ENCODE data around the gene SETBP1.
A peak's percentile ranks its signal among the peaks of the same experiment; 100 is the strongest.
"Not testable (repeated sequence)": the region's sequence is repeated elsewhere in the genome, so short reads cannot be mapped to it uniquely, and the experiment has no call there.

Gene SETBP1

DNA sequence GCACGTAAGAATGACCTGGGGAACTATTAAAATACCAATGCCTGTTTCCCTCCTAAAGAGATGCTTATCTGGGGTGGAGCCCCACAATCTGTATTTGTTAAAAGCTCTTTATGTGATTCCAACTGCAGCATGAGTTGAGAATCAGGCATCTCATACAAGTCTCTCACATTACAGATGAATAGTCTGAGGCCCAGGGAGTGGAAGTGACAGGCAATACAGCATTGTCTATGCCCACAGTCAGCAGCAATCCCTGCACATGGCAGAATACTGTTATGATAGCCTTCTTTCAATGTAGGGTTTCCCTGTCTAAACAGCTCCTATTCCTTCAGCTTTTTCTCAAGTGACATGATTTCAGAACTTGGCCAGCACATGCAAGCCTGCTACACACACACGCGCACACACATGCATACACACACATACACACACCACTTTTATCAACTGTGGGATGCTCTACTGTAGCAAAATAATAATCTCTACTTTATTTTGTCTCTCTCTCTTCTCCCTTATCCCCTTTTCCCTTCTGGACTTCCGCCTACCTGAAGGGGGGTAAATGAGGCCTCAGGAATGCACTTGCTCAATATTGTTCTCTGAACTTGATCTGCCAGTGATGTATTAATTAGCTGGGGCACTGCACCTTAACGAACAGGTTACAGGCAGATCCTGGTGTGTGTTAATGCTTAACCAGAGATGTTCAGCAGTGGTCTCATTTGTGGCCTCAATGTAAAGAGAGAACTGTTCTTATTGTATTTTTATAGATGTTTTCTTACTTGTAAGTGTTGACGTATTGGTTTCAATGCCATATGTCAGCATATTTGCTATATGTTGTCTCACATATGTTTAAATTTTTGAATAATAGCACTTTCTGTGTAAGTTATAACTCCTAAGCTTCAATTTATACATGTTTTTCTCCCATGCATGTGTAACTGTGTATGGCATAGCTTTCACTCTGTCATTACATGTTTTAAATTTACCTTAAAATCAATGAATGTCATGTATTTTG, 116.0 kb downstream of the SETBP1 start:
- no peak for DNase-seq

DNA sequence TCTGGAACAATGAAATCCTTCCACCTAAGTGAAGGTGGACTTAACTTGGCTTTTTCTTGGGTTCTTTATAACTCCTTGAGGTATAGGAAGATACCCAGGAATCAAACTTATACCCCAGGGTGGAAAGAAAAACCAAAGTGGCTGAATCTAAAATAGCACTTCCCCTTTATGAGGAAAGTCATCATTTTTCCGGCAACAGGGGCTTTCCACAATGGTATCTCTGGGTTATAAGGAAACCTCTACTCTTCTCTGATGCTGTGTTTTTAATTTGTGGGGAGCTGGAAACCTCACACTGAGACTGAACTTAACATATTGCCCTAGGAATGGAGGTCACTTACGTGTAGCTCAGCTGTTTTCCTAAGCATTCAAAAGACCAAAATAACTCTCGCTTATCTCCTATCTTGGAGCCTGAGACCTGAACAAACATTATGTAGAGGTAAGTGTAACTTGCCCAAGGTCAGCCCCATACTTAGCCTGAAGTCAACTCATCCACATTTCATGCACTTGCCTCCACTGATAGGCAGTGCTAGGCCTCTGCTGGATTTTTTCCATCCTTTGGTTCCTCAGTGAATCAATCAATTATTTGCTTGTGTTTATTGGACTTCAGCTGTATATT, 117.9 kb downstream of the SETBP1 start:
- no peak for DNase-seq

DNA sequence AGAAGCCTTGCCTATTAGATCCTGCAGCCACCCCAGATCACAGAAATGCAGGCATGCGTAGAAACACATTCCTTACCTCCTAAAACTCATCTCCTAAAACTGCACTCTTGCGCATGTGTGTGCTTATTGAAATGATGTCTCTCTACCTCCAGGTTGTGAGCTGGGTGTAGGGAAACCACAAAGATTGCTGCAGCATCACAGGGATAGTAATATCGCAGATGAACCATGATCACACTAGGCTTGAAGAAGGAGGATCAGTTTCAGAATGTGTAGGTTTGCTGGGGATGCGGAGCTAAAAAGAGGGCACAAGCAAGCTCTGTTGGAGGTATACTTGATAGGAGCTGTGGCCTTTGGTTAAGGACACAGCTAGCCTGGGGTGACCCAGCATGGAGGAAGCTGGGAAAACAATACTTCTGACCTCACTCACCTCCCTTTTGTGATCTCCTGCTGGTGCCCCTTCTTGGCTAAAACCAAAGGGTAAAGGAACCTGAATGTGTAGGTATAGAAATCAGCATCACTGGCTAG, 118.8 kb downstream of the SETBP1 start:
- DNase-seq, result peak in 1 of 2 experiments; percentile 16

DNA sequence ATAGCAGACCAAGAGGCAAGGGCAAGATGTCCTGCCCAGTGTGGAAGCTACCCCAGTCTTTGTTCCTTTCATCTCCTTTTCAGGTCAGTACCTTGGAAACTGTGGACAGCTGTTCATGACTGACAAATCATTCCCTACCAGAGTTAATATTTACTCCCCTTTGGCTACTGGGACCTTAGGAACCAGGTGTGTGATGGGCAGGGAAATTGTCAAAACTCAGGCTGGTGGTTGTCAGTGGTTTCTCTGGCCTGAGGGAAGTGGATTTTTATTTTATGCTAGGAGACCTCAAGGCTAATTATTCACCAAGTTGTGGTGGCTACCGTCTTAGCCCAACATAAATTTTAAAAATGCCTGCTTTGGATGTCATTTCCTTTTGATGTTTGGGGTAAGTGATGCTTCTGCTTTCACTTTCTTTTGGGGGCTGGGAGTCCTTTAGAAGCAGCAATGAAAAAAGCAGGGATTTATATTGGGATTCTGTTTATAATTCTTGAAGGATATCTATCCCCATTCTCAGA, 119.3 kb downstream of the SETBP1 start:
- DNase-seq, result no peak

DNA sequence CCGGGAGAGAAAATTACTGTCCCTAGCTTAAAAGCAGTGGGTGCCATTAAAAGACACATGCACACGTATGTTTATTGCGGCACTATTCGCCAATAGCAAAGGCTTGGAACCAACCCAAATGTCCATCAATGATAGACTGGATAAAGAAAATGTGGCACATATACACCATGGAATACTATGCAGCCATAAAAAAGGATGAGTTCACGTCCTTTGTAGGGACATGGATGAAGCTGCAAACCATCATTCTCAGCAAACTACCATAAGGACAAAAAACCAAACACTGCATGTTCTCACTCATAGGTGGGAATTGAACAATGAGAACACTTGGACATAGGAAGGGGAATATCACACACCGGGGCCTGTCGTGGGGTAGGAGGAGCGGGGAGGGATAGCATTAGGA, 120.1 kb downstream of the SETBP1 start:
- DNase-seq, result not testable (repeated sequence)

DNA sequence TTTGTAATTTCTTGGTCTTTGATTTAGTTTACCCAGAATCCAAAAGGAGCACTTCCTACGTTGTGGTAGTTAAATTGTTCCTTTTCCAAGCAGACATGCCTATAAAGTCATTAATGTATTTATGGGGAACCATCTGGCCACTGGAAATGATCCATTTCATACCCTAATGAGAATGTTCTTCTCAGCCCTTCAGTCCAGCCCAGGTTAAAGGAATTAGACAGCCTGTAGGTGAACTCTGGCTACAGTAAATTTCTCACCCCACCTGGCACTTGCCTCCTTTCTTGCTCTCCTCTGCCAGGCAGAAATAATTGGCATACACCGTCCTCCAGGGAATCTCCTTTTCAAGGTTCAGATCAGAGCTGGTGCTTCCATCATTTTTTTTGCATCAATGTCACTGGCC, 121.1 kb downstream of the SETBP1 start:
- no peak for DNase-seq

DNA sequence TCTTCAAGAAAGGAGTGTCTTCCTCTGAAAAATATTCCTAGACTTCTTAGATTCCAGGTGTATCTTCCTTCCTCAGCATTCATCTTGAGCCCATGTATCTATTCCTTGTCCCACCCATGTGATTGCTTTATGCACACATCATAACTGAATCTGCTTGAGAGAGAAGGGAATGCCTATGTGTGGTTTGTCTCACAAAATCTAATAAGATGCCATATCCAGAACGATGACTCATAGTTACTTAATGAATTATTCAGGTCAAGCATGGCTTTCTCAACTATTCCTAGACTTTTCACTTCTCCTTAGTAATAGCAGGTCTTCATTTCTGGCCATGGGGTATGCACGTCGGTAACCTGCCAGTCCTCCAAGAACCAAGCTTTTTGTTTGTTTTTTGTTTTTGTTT, 121.8 kb downstream of the SETBP1 start:
- DNase-seq, result no peak

DNA sequence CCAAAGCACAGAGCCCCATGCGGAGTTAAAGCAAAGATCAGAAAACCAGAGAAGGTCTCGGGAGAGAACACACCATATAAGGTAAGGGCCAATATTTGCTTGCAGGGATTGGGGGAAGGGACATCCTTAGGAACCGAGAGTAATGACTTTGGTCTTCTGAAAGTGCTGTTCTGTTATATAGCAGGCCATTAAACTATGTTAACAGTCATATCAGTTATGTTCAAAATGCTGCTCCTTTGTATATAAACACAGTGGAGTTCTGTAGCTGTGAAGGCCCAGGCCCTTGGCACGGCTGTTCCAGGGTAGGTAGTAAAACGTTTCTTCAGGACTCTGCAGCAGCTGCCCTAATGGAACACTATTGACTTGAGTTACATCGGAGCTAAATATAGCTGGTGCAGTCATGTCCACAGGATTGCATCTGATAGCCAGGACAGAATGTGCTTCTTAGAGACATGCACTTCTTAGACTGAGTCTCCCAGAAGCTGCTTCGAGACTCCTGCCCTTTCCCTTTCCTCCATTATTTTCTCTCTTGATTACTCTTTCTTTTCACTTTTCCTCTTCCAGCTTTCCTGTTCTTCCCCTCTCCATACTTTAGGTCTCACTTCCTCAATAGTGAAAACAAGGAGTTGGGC, 122.4 kb downstream of the SETBP1 start:
- no peak for DNase-seq

DNA sequence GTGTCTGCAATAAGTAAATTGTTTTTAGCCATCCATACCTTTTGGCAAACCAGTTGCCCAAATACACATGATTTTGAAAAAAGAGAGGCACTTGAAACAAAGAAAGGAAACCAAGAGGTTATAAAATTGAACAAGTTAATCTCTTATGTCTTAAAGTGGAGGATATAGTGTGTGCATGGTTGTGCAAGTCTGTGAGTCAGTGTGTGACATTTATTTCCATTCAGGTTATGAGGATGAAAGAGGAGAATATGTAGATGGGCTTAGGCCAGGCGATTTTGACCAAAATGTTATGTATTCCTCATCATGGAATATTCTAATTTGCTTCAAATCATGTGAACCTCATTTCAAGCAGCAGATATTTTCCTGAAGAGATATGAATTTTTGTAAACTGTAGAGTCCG, 123.3 kb downstream of the SETBP1 start:
- no peak for DNase-seq

DNA sequence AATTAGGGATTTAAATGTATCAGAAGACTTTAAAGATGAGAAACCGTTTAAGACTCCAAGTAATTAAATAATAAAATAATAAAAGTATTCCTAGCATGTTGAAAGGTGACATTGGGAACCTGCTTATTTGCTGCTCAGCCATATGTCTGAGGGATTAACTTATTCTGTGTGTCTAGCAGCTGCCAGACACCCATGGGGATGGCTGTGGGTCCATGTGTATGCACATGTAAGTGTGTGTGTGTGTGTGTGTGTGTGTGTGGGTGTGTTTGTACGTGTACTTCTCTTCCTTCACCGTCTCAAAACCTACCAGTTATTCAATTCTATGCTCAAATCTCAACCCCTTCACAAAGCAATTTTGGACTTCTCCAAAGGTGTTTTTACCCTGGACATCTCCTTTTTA, 124.5 kb downstream of the SETBP1 start:
- DNase-seq, result no peak

DNA sequence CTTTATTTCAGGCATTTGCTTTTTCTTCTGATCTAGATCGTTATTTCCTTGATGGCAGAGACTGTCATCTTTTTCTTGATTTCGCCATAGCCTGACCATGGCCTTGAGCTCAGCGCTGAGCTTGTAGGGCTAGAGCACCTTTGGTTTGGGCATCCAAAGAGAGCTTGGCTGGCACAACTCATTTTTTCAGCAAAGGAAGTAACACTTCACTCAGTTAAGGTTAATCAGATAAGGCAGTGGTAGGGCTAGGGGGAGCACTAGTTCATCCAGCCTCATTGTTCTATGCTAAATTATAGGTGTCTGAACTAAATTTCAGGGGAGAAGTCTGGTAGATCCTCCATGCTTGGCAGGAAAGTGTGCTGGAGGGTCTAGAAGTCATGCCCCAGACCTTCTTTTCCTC, 125.0 kb downstream of the SETBP1 start:
- DNase-seq, result no peak

DNA sequence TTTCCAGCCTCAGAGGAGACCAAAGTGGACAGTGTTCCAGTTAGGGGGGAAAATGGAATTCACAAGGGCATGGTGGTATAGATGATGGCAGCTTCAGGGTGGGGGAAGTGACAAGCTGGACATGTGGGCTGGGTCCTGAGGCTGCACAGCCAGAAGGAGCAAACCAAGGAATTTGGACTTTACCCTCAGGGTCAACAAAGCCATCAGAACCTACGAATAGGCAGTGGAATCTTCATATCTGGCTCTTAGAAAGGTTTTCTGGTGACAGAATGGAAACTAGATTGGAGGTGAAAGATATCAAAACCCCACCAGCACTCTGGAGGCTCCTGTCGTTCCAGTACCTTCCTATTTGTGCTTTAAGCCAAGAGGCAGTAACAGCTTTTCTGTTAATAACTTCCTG, 127.1 kb downstream of the SETBP1 start:
- no peak for DNase-seq

DNA sequence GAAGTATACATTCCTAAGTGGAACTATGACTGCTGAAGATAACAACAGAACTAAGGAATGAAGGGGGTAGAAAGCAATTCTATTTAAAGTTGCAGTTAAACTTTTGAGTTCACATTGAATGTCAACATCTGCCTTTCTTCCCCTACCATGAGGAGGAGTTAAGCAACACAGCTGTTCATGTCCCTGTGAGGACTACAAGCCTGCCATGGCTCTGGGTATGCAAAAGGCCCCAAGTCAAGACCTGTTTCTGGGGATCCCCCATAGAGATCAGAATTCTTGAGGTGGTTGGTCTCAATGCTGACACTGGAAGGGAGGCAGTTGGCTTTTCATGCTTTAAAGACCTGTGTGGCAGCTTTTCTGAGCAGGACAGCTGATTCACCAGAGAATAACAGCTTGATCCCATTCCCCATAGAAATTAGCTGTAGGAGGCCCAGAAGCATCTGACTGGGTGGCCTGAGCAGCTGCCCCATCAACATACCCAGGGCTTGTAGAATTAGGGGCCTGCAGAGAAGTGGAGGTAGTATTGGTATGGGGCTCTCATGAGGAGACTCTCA, 131.0 kb downstream of the SETBP1 start:
- DNase-seq, result no peak

DNA sequence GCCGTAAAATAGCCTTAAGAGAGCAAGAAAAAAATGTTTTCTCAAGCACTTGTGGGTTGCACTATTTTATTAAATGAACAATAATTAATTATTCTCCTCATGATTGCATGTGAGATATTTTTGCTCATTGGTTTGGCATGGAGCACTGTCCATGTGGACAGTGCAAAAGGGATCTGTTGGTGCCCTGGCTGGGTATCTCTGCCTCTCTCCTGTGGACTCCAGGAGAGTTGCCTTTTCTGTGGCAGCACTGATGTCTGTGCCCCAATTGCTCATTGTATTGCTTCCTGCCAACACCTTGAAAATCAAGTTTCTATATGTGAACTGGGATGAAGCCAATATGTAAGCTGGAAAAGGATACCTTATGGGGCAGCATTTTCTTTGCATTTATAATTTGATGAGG, 131.7 kb downstream of the SETBP1 start:
- DNase-seq, result no peak

DNA sequence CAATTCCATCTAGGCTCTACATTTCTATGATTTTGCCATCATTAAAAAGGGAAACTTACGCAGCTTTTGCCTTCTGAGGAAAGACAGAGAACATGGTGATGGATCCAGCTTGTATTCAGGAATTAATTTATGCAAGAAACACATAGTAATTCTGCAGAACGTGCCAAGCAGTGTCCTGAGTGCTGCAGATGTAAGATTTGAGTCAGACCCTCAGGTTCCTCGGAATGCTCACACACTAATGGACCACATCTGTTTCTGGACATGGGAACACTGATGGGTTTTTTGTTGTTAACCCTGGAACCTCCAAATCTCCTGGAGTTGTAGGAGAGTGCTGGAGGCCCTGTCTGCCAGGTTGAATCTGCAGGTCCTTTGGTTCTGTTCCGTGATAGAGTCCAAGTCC, 132.9 kb downstream of the SETBP1 start:
- DNase-seq, result no peak

DNA sequence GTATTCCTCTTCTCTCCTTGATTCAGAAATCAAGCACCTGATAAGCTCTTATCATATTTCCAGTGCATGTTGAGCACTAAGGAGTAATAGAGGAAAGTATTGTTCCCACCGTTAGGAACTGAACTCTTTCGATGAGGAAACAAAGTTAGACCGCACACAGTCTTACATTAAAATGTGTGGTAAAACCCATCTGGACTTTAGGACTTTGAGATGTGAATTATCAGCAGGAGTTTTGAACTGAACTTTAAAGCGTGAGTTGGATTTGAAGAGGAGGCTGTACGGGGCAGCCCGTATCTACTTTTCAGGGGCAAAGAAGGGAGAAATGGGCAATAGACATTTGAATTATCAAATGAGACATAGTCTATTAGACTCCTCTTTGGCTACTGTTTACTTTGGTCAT, 134.4 kb downstream of the SETBP1 start:
- no peak for DNase-seq

DNA sequence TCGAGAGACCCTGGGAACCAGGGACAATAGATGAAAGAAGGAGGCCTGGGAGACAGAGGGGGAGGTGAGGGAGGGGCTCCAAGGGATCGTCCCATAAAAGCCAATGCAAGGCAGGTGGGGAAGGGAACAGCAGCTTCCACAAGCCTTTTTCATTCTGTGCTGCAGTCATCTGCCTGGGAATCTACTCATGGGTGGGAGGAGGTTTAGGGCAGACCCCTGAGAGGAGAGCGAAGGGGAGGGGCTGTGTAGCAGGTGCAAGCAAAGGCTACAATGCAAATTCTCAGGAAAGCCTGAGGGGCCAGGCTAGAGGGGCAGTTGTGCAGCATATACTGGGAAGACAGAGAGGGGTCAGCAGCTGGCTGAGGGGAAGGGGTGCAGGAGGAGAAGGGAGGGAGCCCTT, 135.4 kb downstream of the SETBP1 start:
- DNase-seq, result no peak

DNA sequence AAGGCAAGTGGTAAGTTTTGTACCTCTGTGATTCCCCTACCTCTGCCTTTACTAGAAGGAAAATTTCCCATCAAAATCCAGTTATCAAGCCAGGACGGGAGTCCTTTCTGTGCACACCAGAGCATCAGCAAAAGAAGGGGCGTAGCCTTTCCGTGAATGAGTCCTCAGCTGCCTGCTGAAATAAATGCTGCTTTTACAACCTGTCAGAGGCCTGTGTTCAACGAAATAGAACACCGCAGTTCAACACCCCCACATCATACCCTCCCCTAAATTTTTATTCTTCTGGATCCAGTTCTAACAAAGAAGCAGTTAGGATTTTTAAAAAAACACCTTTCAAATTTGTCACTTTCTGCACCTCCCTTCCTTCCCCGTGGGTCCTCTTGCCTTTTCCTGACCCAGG, 135.8 kb downstream of the SETBP1 start:
- no peak for DNase-seq

DNA sequence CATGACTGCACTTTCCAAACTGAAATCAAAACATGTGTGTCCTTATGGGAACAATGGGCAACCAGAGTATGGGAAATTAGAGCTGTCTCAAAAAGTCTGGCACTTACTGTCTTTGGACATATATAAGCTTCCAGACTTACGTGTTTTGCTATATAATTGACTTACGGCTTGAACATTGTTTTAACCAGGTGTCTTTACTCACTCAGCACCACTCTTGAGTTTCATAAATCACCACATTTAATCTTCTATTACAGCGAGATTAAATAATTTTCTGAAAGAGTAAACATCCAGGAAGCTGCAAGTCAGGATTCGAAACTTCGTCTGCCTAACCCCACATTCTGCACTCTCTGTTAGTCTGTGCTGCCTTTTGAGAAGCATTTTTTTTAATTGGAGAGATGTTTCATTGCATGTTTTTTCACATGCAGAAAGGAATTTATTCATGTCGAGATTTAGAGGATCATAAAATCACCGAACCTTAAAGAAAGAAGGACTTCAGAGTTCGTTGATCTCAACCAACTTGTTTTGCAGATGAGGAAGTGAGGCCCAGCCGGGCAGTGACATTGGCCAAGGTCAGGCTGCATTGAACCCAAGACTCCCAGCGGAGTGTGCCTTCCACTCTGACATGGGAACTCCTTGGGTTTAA, 137.3 kb downstream of the SETBP1 start:
- DNase-seq, result no peak

DNA sequence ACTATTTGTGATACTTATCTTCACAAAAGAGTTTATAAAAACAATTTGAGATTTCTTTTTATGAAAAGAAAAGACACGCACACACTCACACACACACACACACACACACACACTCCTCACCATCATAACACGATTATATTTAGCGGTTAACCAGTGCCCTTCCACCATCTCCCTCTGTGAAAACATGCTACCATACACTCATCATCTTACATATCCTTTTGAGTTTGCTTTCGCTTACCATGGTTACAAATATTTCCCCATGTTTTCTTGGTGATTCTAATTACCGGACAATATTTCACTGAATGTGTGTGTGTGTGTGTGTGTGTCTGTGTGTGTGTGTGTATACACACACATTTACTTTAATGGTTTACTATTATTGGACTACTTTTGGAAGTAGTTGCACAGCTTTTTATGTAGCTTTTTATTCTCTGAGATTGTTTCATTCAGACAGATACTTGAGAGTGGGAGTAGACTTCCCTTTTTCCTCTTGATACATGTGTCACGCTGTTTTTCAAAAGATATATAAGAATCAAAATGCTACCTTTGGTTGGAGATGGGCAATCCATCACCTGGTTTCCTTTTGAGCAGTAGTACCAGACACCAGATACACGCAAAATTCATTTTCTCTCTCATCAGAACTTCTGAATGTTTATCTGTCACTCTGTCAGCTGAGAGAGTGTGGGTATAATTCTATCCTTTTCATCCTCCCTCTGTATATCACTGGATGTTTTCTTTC, 138.1 kb downstream of the SETBP1 start:
- no peak for DNase-seq

DNA sequence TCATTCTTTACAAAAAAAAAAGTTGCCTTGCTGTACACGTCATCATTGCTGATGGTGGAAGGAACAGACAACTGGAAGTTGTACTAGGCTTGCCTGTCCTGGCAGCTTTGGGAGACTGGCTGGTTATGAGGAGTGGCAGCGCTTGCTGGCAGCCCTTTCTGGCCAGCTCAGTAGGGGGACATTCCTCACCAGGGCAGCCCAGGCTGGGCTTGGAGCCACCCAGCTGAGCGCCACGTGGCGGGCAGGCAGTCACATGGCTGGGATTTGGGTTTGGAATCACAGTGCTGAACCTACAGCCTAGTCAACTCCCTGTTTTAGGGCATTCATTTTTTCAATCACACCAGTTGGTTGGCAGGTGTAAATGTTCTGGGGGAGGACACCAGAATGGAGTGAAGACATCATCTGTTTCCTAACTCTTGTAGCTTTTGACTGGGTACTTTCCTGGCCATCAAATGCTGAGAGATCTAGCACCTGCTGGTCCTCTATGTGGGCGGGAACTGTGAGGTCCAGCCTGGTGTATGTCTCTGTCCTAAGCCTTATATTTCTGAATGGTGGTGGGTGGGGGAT, 139.3 kb downstream of the SETBP1 start:
- DNase-seq, result no peak

DNA sequence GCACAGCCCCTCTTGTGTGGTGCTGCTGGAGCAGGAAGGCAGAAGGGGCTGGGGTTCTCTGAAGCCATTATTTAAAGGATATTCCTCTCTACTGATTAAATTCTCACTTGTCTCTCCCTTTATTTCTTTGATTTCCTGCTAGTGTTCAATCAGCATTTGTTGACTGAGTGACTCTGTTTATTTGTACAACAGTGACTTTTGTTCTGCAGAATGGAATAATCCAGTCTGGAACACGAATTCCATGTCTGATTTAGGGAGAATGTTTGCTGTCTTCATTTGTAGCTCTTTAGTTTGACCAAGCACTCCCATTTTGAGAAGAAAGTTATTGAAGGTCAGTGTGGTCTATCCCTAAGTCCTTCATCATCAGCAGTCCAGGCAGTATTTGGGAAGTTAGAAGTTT, 141.2 kb downstream of the SETBP1 start:
- no peak for DNase-seq
